NK-92 (cell line): ENCODE measurements around the gene NEAT1.
"Not testable (repeated sequence)": the region's sequence is repeated elsewhere in the genome, so short reads cannot be mapped to it uniquely, and the experiment has no call there.

Source experiments
- DNase-seq: peaks from one replicate; lab custom pipeline; 2025; ENCODE audit not compliant: unreplicated experiment; lab: John Stamatoyannopoulos, UW

NEAT1 gene

GRCh38 chr11:65448418-65449105 lies 26.0 kb downstream of the NEAT1 start:
- DNase-seq, result no peak

DNA sequence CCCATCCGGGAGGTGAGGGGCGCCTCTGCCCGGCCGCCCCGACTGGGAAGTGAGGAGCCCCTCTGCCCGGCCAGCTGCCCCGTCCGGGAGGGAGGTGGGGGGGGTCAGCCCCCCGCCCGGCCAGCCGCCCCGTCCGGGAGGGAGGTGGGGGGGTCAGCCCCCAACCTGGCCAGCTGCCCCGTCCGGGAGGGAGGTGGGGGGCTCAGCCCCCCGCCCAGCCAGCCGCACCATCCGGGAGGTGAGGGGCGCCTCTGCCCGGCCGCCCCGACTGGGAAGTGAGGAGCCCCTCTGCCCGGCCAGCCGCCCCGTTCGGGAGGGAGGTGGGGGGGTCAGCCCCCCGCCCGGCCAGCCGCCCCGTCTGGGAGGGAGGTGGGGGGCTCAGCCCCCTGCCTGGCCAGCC lies 28.7 kb downstream of the NEAT1 start:
- not testable (repeated sequence) for DNase-seq

DNA sequence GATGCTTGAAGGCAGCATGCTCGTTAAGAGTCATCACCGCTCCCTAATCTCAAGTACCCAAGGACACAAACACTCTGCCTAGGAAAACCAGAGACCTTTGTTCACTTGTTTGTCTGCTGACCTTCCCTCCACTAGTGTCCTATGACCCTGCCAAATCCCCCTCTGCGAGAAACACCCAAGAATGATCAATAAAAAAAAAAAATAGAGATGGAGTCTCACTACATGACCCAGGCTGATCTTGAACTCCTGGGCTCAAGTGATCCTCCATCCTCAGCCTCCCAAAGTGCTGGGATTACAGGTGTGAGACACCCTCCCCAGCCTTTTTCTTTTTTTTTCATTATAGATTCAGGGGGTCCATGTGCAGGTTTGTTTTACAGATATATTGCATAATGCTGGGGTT lies 29.7 kb downstream of the NEAT1 start:
- DNase-seq, result not testable (repeated sequence)

DNA sequence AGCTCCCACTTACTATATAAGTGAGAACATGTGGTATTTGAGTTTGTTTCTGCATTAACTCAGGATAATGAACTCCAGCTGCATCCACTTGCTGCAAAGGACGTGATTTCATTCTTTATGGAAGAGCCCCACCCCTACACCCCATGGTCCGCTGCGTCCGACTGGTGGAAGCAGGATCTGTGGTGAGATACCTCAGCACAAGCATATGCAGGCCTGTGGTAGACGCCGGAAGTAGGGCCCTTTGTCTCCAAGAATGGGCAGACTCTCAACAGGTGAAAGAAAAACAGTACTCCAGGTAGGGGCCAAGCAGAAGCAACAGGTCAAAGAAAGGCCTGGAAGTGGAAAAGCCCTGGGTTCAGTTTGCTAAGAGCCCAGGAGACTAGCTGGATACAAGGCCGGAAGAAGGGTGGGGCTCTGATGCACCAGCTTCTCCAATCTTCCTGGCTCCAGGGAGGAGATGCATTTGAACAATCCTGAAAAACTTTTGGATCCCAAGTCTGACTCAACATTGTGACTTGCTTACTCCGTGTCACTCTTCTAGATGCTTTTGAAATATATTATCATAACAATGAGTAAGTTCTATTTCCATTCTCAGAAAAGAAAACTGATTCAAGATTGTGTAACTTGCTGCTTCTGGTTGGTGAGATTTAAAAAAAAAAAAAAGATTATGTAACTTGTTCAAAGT lies 30.4 kb downstream of the NEAT1 start:
- DNase-seq, result no peak

GRCh38 chr11:65454311-65454695 lies 31.7 kb downstream of the NEAT1 start:
- no peak for DNase-seq

- no peak for DNase-seq
Measured at GRCh38 chr11:65454696-65455456, 32.3 kb downstream of the NEAT1 start.

DNA sequence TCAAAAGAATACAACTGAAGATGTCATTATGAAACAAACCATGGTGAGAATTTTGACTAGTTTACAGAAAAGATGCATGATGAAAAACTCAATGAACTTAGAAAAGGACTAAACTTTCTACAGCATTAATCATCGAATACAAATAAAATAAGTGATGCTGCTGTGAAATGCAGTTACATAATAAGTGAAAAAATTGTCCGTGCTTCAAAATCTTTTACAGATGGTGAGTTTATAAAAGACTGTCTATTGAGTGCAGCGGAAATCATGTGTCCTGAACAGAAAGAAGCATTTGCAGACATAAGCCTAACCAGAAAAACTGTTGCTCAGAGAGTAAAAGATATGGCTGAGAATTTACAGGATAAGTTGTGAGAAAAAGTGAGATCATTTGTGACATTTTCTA lies 33.8 kb downstream of the NEAT1 start:
- DNase-seq, result no peak

DNA sequence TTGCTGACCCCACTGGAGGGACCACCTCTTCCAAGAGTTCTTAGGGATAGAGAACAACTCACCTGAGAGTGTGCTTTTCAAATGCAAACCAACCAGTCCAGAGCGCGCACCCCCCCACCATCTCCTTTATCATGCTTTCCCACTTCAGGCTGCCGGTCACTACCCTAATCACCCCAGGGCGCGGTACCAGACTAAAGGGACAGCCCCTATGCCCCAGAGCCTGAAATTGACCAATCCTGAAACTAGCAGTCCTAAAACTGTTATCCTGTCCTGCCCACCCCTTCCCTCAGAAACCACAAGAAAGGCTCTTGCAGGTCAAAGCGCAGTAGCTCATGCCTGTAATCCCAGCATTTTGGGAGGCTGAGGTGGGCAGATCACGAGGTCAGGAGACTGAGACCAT lies 37.0 kb downstream of the NEAT1 start:
- no peak for DNase-seq

DNA sequence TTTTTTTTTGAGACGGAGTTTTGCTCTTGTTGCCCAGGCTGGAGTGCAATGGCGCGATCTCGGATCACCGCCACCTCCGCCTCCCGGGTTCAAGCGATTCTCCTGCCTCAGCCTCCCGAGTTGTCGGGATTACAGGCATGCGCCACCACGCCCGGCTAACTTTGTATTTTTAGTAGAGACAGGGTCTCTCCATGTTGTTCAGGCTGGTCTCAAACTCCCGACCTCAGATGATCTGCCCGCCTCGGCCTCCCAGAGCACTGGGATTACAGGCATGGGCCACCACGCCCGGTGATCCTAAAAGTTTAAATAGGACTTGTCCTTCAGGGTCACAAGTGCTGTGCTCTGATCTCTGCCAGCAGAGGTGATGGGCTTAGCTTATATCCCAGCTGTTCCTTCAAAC lies 42.9 kb downstream of the NEAT1 start:
- not testable (repeated sequence) for DNase-seq

GRCh38 chr11:65467306-65467705 lies 44.7 kb downstream of the NEAT1 start:
- not testable (repeated sequence) for DNase-seq

DNA sequence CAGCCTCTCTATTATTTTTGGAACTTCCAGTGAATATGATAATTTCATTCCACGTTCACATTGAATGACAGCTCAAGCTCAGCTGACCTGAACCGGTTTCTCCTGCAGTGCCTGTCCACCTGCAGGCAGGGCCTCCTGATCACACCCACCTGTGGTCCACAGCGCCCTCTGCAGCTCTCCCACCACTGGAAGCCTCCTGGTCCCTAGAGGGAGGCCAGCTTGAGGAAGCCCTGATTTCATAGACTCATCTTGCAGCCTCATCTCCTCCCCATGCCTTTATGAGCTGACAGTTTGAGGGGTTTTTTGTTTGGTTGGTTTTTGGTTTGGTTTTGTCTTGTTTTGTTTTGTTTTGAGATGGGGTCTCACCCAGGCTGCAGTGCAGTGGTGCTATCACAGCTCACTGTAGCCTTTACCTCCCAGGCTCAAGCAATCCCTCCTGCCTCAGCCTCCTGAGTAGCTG lies 46.3 kb downstream of the NEAT1 start:
- no peak for DNase-seq

DNA sequence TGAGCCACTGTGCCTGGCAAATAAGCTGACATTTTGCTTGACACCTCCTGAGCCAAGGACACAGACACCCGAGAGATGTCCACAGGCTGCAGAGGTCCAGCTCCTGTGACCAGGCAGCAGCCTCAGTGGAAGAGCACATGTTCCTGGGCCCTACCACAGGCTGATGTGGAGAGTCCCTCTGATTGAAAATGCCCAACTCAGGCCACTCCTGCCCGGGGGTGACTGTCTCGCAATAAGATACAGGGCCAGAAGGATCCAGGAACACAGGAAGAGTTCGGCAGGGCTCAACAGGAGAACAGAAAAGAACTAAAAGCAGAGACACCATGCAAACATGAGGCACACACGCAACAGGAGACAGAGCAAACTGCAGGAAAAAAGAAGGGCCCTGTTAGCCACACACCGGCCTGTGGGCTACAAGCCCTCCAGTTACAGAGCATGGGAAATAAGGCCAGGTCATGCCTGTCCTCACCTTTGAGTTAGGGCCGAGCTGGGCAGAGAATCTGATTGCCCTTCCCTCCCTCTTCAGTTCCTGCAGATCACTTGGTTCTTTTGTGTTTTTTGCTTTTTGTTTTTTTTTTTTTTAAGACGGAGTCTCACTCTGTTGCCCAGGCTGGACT lies 47.9 kb downstream of the NEAT1 start:
- DNase-seq, result no peak

- no peak for DNase-seq
Measured at GRCh38 chr11:65471447-65471891, 48.9 kb downstream of the NEAT1 start.

- not testable (repeated sequence) for DNase-seq
Measured at GRCh38 chr11:65472588-65473277, 50.1 kb downstream of the NEAT1 start.

GRCh38 chr11:65473278-65473860 lies 50.8 kb downstream of the NEAT1 start:
- DNase-seq, result no peak

- no peak for DNase-seq
Measured at GRCh38 chr11:65474864-65475263, 52.3 kb downstream of the NEAT1 start.

DNA sequence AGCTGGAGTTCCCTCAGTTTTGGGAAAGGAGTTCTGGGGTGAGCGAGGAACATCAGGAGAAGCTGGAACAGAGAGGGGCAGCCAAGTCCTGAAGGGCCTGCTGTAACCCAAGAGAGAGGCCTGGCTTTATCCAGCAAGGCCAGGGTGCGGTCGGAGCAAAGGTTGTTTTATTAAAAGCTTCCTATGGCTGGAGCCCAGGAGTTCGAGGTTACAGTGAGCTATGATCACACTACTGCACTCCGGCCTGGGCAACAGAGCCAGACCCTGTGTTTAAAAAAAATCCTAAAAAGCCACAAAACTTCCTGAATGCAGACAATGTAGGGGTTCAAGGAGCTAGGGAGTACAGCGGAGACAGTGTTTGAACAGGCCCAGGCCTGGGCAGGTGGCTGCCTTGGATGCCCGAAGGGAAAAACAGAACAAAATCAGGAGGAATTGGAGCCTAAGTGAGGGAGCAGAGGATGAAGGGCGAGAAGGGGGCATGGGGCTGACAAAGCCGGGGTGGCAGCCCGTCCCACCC lies 54.1 kb downstream of the NEAT1 start:
- no peak for DNase-seq

DNA sequence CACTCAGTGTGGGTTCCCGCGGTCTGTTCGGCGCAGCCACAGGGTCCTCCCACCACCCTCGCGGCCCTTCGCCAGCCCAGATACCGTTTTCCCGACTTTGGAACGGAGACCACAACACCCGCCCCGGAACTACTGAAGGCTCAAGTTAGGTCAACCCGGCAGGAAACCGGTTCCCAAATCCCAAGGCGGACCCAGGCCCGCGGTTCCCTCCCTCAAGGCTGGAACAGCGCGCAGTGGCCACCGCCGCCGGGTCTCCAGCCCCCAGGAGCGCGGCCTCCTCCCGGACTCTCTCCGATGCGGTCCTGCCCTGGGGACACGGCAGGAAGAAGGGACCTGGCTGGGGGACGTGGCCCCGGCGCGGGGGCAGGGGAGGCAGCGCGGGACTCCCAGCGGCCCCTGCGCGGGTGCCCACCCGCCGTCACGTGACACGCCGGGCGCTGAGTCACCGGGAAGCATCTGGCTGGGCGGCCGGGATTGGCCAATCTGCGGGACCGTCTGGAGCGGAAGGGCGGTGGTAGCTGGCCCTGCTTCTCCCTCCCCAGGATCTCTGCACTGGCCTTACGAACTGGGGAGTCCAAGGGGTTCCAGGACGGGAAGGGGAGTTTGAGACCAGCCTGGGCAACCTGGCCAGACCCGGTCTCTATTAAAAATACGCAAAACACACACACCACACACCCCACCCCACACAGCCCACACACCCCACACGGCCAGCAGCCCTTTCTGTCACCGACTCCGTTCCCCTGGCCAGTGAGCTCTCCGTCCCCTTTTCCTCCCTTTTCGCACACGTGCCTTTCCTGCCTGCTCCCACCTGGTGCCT lies 54.8 kb downstream of the NEAT1 start:
- no peak for DNase-seq

DNA sequence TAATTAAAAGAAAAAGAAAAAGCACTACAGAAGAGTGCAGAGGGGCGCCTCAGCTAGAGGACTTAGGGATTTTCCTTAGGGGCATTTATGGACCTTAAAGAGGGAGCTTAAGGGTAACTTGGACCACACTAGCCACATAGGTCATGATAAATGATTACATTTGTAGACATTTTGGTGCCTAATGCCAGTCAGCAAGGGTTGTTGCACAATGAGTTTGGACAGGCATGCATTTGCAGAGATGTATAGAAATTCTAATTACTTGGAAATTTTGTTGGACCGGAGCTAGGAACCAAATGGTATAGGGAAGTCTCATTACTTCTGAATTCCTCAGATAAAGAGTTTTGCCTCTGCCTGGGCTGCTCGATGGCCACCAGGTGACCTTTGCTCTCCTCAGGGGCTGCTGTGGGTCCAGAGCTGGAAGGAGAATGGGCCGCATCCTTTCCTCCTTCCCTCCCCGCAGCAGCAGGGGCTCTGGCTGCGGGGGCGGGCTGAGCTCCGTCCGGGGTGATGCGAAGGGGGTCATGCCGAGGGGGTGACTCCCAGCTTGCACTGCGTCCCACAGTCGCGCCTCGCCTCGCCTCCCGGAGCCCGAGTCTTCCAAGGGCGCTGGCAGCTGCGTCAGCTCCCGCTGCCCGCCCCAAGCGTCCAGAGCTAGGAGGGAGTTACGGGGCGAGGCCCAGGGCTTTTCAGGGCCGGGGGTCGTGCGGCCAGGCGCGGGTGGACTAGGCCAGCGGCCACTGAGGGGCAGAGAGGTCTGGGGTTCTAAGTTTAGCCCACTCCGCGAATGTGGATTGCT lies 56.0 kb downstream of the NEAT1 start:
- DNase-seq, result no peak
